GM18873 (cell line): ENCODE measurements around the gene TECPR1.
A peak's percentile ranks its signal among the peaks of the same experiment; 100 is the strongest.

Experiments
- ATAC-seq: cut with Tn5 transposase; IDR thresholded peaks from one replicate; pipeline ENCODE4 v1.9.1; 2021; ENCODE audit warnings: mild to moderate bottlenecking, moderate library complexity, moderate number of reproducible peaks; ENCODE audit not compliant: unreplicated experiment, low FRiP score

Gene TECPR1

GRCh38 chr7:98214811-98215321 is 37.2 kb downstream of the TECPR1 start:
- no peak for ATAC-seq

- ATAC-seq = no peak
These were observed 37.9 kb downstream of the TECPR1 start for GRCh38 chr7:98213888-98214810.

DNA sequence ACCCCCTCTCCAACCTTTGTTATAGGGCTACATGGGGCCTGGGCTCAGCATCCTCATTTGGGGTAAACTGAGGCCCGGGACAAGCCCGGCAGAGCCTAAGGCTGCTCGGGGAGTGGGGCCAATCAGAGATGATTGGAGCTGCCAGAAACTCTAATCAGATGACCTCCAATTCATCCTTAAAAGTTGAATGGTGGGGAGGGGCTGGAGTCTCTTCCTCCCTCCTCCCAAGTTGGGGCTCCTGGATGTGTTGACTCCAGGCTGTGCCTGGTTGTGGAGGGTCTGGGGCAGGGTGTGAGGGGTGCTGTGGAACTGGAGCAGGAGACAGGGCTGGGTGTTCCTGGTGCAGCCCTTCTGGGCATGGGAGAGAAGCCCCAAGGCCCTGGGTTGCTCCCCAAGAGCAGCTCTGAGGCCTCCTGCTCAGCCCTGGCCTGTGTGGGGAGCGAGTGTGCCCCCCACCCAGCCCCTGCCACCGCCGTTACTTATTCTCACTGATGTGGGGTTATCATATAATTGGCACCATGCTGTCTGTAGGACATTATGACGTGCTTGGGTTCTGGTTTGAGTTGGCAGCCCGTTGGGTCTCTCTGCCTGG is 38.6 kb downstream of the TECPR1 start:
- ATAC-seq = no peak

GRCh38 chr7:98212532-98213041 is 39.4 kb downstream of the TECPR1 start:
- no peak for ATAC-seq

- ATAC-seq = no peak
These were observed 40.1 kb downstream of the TECPR1 start for GRCh38 chr7:98211676-98212531.

DNA sequence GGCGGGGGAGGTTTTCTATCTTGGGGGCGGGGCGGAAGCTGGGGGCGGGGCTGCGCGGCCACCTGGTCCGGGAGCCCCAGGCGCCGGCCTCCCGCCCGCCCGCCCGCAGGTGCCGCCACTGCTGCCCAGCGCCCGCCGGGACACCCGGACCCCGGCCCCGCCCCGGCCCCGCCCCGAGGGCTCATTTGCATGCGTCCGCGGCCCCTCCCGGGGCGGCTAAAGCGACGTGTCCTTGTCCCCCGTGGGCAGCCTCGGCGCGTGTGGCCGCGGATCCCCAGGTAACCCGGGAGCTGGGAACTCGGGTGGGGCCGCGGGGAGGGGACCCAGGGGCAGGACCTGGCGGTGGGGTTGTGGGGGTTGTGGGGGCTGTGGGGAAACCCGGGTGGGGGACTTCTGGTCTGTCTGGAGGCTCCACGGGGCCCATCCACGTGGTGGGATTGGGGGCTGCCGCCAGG is 40.8 kb downstream of the TECPR1 start, which contains the start of gene BHLHA15:
TSS of gene BHLHA15 (plus strand) at position 219 of the 455 bp plus-strand sequence. CDS start 871 bp downstream, outside the sequence.
- no peak for ATAC-seq

- no peak for ATAC-seq
These were observed 41.4 kb downstream of the TECPR1 start for GRCh38 chr7:98210513-98211220.

DNA sequence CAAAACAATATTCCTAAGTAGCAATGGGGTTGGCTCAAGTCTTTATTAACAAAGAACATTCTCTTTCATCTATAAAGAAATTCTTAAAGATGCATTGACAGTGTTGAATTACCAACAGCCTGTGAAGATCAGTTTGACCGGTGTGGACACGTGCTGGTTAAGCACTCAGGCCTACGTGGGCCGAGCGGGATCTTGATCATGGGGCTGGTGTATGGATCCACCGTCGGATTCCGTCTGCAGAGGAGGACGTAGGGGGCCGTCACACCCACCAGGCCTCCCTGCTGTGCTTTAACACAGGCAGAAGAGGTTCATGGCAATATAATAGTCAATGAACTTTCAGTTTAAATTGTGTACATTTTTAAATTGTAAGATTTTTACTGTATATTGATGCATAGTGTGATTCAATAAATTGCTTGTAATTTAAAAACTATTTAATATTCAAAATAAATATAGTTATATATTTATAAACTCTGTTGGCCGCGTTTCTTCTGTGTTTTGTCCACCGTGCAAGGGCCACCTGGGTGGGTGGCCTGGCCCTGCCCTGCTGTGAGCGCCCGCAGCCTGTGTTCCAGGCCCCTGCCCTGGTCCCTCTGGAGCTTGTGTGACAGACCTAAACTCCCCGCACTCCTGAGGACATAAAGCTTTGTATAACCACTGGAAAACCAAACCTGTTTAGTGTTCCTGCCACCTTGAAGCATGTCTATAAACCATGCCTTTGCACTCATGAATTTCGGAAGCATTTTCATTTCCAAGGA is 42.7 kb downstream of the TECPR1 start:
- ATAC-seq = no peak

GRCh38 chr7:98206451-98207330 is 45.3 kb downstream of the TECPR1 start:
- no peak for ATAC-seq

GRCh38 chr7:98205162-98205845 is 46.7 kb downstream of the TECPR1 start:
- ATAC-seq = no peak

DNA sequence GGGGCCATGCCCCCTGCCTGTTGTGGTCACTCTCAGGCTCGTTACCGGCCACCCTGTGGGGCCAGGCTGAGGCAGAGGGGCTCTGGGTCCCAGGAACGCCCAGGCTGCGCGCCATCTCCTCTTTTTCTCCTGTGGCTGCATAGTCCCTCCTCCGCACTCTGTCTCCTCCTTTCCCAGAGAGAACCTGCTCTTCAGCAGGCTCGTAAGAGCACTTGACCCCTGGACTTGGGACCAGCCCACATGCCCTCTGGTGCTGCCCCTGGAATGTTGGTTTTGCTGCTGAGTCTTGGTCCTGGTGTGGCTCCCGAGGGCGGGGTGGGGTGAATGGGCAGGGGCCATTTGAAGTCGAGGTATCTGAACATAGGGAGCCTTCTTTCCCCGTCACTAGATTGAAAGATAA is 47.4 kb downstream of the TECPR1 start:
- ATAC-seq = no peak

DNA sequence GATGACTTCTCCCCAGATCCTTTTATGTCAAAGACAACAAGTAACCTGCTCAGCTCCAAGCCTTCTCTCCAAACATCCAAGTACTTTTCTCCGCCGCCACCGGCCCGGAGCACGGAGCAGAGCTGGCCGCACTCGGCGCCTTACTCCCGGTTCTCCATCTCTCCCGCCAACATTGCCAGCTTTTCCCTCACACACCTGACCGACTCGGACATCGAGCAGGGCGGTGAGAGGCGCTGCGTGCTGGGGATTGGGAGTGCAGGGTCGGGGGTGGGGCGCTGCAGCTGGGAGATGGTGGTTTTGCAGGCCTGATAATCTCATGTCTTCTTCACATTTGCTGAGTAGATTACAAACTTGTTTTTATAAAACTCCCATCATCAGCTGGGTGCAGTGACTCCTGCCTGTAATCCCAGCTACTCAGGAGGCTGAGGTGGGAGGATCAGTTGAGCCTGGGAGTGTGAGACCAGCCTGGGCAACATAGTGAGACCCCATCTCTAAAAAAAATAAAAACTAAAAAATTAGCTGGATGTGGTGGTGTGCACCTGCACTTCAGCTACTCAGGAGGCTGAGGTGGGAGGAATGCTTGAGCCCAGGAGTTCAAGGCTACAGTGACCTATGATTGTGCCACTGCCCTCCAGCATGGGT is 47.9 kb downstream of the TECPR1 start:
- no peak for ATAC-seq

GRCh38 chr7:98203261-98203963 is 48.6 kb downstream of the TECPR1 start:
- peak; percentile 29 for ATAC-seq

- ATAC-seq = peak; percentile 87
These were observed 49.5 kb downstream of the TECPR1 start for GRCh38 chr7:98202367-98203195.

DNA sequence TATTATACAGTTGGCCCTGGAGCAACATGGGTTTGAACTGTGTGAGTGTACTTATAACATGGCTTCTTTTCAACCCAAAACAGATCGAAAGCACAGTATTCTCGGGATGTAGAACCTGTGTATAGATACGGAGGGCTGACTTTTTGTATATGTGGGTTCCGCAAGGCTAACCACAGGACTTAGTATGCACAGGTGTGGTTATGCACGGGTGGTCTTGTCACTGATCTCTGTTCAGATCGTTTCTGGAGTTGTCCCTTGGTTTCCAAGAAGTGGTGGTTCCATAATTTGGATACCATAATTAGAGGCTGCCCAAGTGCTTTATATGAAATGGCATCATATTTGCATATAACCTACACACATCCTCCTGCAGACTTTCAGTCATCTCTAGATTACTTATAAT is 51.7 kb downstream of the TECPR1 start:
- ATAC-seq = peak; percentile 35
